HEK293 (cell line): Measurements from ENCODE around the gene ERF.

Experiments used
- CTCF ChIA-PET: fragments of 350-600 bp; formaldehyde crosslinking; extraction: SDS; loops from one replicate; lab custom pipeline; 2021; ENCODE audit warnings: antibody characterized with exemption; lab: Yijun Ruan, JAX
- POLR2A ChIA-PET: fragments of 300-600 bp; formaldehyde crosslinking; extraction: SDS; loops from one replicate; lab custom pipeline; 2020; ENCODE audit warnings: antibody characterized with exemption, inconsistent platforms; lab: Yijun Ruan, JAX
- H3K27ac ChIP-seq: fragments of 200-500 bp; sonication (Bioruptor generic); 2 replicates; pipeline ENCODE4 v1.5.1; 2014; ENCODE audit warnings: low read depth, low read length, control low read depth, inconsistent platforms; ENCODE audit errors: extremely low read depth
- H3K36me3 ChIP-seq, 2 experiments: fragments of 200-500 bp in 1 of 2; sonication (Bioruptor generic) in 1 of 2; 1 replicate in 1 of 2; 2 replicates in 1 of 2; pipeline ENCODE4 v1.5.1; 2014 to 2017; ENCODE audit warnings: inconsistent platforms in 2 of 2, low read length in 2 of 2; ENCODE audit not compliant: control insufficient read depth in 2 of 2, insufficient read depth in 1 of 2
- H3K4me1 ChIP-seq: fragments of 200-500 bp; sonication (Bioruptor generic); 2 replicates; pipeline ENCODE4 v1.5.1; 2014; ENCODE audit warnings: mild to moderate bottlenecking, low read length, inconsistent platforms; ENCODE audit not compliant: control insufficient read depth, insufficient read depth
- H3K4me3 ChIP-seq: 2 replicates; pipeline ENCODE4 v1.5.1; 2011; ENCODE audit warnings: low read depth, mild to moderate bottlenecking, control low read depth, low read length, moderate library complexity
- H3K9me3 ChIP-seq: fragments of 200-500 bp; sonication (Bioruptor generic); 2 replicates; pipeline ENCODE4 v1.5.1; 2014; ENCODE audit warnings: low read depth, low read length, inconsistent platforms; ENCODE audit not compliant: control insufficient read depth, insufficient read depth
- FEZF1 ChIP-seq: fragments of 450-650 bp; formaldehyde crosslinking; IDR thresholded peaks from 2 replicates; pipeline ENCODE4 v1.5.1; 2016; ENCODE audit warnings: missing biosample characterization, missing genetic modification characterization
- KLF10 ChIP-seq: fragments of 450-650 bp; IDR thresholded peaks from 2 replicates; pipeline ENCODE4 v1.5.1; 2018; ENCODE audit warnings: missing biosample characterization, mild to moderate bottlenecking, missing genetic modification characterization
- KLF8 ChIP-seq: fragments of 450-650 bp; formaldehyde crosslinking; IDR thresholded peaks from 2 replicates; pipeline ENCODE4 v1.5.1; 2016; ENCODE audit warnings: missing biosample characterization, missing genetic modification characterization
- RBAK ChIP-seq: fragments of 450-650 bp; formaldehyde crosslinking; IDR thresholded peaks from 2 replicates; pipeline ENCODE4 v1.5.1; 2016; ENCODE audit warnings: missing biosample characterization, missing genetic modification characterization
- SP2 ChIP-seq: fragments of 450-650 bp; formaldehyde crosslinking; IDR thresholded peaks from 2 replicates; pipeline ENCODE4 v1.5.1; 2016; ENCODE audit warnings: missing biosample characterization, missing genetic modification characterization
- SP3 ChIP-seq: fragments of 450-650 bp; formaldehyde crosslinking; IDR thresholded peaks from 2 replicates; pipeline ENCODE4 v1.5.1; 2016; ENCODE audit warnings: missing biosample characterization, missing genetic modification characterization
- SP7 ChIP-seq: fragments of 450-650 bp; formaldehyde crosslinking; IDR thresholded peaks from 2 replicates; pipeline ENCODE4 v1.5.1; 2016; ENCODE audit warnings: missing biosample characterization, missing genetic modification characterization
- TRIM28 ChIP-seq: IDR thresholded peaks from 2 replicates; pipeline ENCODE4 v1.6.1; 2011; ENCODE audit warnings: low read length, control low read depth, borderline replicate concordance
- ZBTB11 ChIP-seq: fragments of 450-650 bp; formaldehyde crosslinking; conservative IDR thresholded peaks from 2 replicates; pipeline ENCODE4 v1.5.1; 2016; ENCODE audit warnings: low read depth, missing biosample characterization, missing genetic modification characterization
- ZBTB17 ChIP-seq: fragments of 450-650 bp; formaldehyde crosslinking; IDR thresholded peaks from 2 replicates; pipeline ENCODE4 v1.5.1; 2016; ENCODE audit warnings: missing biosample characterization, missing genetic modification characterization
- ZBTB7A ChIP-seq: fragments of 450-650 bp; formaldehyde crosslinking; IDR thresholded peaks from 2 replicates; pipeline ENCODE4 v1.5.1; 2016; ENCODE audit warnings: low read depth, missing biosample characterization, missing genetic modification characterization
- ZFP3 ChIP-seq: fragments of 450-650 bp; formaldehyde crosslinking; IDR thresholded peaks from 2 replicates; pipeline ENCODE4 v1.5.1; 2016; ENCODE audit warnings: low read depth, missing biosample characterization, missing genetic modification characterization
- ZIC2 ChIP-seq: fragments of 450-650 bp; formaldehyde crosslinking; IDR thresholded peaks from 2 replicates; pipeline ENCODE4 v1.5.1; 2016; ENCODE audit warnings: missing biosample characterization, missing genetic modification characterization
- ZNF112 ChIP-seq: fragments of 450-650 bp; formaldehyde crosslinking; IDR thresholded peaks from 2 replicates; pipeline ENCODE4 v1.5.0; 2017; ENCODE audit warnings: missing biosample characterization, missing genetic modification characterization
- ZNF132 ChIP-seq: fragments of 450-650 bp; formaldehyde crosslinking; IDR thresholded peaks from 2 replicates; pipeline ENCODE4 v1.5.1; 2017; ENCODE audit warnings: missing biosample characterization, missing genetic modification characterization, borderline replicate concordance
- ZNF133 ChIP-seq: fragments of 450-650 bp; formaldehyde crosslinking; IDR thresholded peaks from 2 replicates; pipeline ENCODE4 v1.5.1; 2016; ENCODE audit warnings: missing biosample characterization, missing genetic modification characterization
- ZNF138 ChIP-seq: fragments of 450-650 bp; formaldehyde crosslinking; IDR thresholded peaks from 2 replicates; pipeline ENCODE4 v1.5.1; 2016; ENCODE audit warnings: missing biosample characterization, missing genetic modification characterization, borderline replicate concordance
- ZNF2 ChIP-seq: fragments of 450-650 bp; formaldehyde crosslinking; IDR thresholded peaks from 2 replicates; pipeline ENCODE4 v1.5.1; 2016; ENCODE audit warnings: missing biosample characterization, missing genetic modification characterization
- ZNF214 ChIP-seq: fragments of 450-650 bp; formaldehyde crosslinking; IDR thresholded peaks from 2 replicates; pipeline ENCODE4 v1.5.1; 2017; ENCODE audit warnings: missing biosample characterization, mild to moderate bottlenecking, missing genetic modification characterization, borderline replicate concordance
- ZNF266 ChIP-seq: fragments of 450-650 bp; formaldehyde crosslinking; IDR thresholded peaks from 2 replicates; pipeline ENCODE4 v1.5.1; 2016; ENCODE audit warnings: missing biosample characterization, missing genetic modification characterization, low read depth
- ZNF274 ChIP-seq, 2 experiments: fragments of 200-500 bp in 1 of 2; fragments of 450-650 bp in 1 of 2; sonication (Bioruptor generic) in 1 of 2; formaldehyde crosslinking in 1 of 2; IDR thresholded peaks; 2 replicates each; pipeline versions ENCODE4 v1.5.1 to v1.6.1; 2014 to 2016; ENCODE audit warnings: borderline replicate concordance in 1 of 2, inconsistent platforms in 1 of 2, low read length in 1 of 2, missing biosample characterization in 1 of 2, missing genetic modification characterization in 1 of 2
- ZNF324 ChIP-seq: fragments of 450-650 bp; formaldehyde crosslinking; IDR thresholded peaks from 2 replicates; pipeline ENCODE4 v1.5.1; 2016; ENCODE audit warnings: missing biosample characterization, missing genetic modification characterization
- ZNF350 ChIP-seq: fragments of 450-650 bp; formaldehyde crosslinking; IDR thresholded peaks from 2 replicates; pipeline ENCODE4 v1.5.0; 2017; ENCODE audit warnings: missing biosample characterization, mild to moderate bottlenecking, missing genetic modification characterization
- ZNF37A ChIP-seq: fragments of 450-650 bp; IDR thresholded peaks from 2 replicates; pipeline ENCODE4 v1.5.1; 2018; ENCODE audit warnings: missing biosample characterization, missing genetic modification characterization
- ZNF416 ChIP-seq: fragments of 450-650 bp; formaldehyde crosslinking; IDR thresholded peaks from 2 replicates; pipeline ENCODE4 v1.5.1; 2016; ENCODE audit warnings: missing biosample characterization, missing genetic modification characterization
- ZNF423 ChIP-seq: fragments of 450-650 bp; formaldehyde crosslinking; IDR thresholded peaks from 2 replicates; pipeline ENCODE4 v1.5.1; 2016; ENCODE audit warnings: missing biosample characterization, missing genetic modification characterization
- ZNF514 ChIP-seq: fragments of 450-650 bp; formaldehyde crosslinking; IDR thresholded peaks from 2 replicates; pipeline ENCODE4 v1.5.1; 2016; ENCODE audit warnings: missing biosample characterization, missing genetic modification characterization
- ZNF530 ChIP-seq: fragments of 450-650 bp; formaldehyde crosslinking; IDR thresholded peaks from 2 replicates; pipeline ENCODE4 v1.5.1; 2016; ENCODE audit warnings: low read depth, missing biosample characterization, missing genetic modification characterization
- ZNF555 ChIP-seq: fragments of 450-650 bp; formaldehyde crosslinking; conservative IDR thresholded peaks from 2 replicates; pipeline ENCODE4 v1.5.1; 2017; ENCODE audit warnings: missing biosample characterization, mild to moderate bottlenecking, missing genetic modification characterization, inconsistent platforms
- ZNF560 ChIP-seq: fragments of 450-650 bp; formaldehyde crosslinking; IDR thresholded peaks from 2 replicates; pipeline ENCODE4 v1.5.1; 2017; ENCODE audit warnings: missing biosample characterization, missing genetic modification characterization, borderline replicate concordance
- ZNF585B ChIP-seq: fragments of 450-650 bp; formaldehyde crosslinking; IDR thresholded peaks from 2 replicates; pipeline ENCODE4 v1.5.1; 2016; ENCODE audit warnings: missing biosample characterization, missing genetic modification characterization
- ZNF660 ChIP-seq: fragments of 450-650 bp; IDR thresholded peaks from 2 replicates; pipeline ENCODE4 v1.5.1; 2018; ENCODE audit warnings: missing biosample characterization, mild to moderate bottlenecking, missing genetic modification characterization
- ZNF677 ChIP-seq: fragments of 450-650 bp; IDR thresholded peaks from 2 replicates; pipeline ENCODE4 v1.5.0; 2018; ENCODE audit warnings: missing biosample characterization, mild to moderate bottlenecking, missing genetic modification characterization, moderate library complexity
- ZNF692 ChIP-seq: fragments of 450-650 bp; formaldehyde crosslinking; IDR thresholded peaks from 2 replicates; pipeline ENCODE4 v1.5.1; 2016; ENCODE audit warnings: missing biosample characterization, missing genetic modification characterization
- ZSCAN16 ChIP-seq: fragments of 450-650 bp; formaldehyde crosslinking; IDR thresholded peaks from 2 replicates; pipeline ENCODE4 v1.5.1; 2016; ENCODE audit warnings: missing biosample characterization, missing genetic modification characterization

ERF gene

GRCh38 chr19:42295831-42296525, 41.0 kb upstream of the ERF start:
- H3K9me3 ChIP-seq: no peaks in the 10 kb centered on the region
- no peak overlapping the region for H3K4me3 ChIP-seq
- no peak overlapping the region for H3K27ac ChIP-seq
- H3K4me1 ChIP-seq: no peaks in the 10 kb centered on the region
- POLR2A ChIA-PET: interaction anchor here (0.5 to 3.4 kb wide), 5 partner anchors 9 to 205 kb away, joined by 3 to 31 read pairs (median 4); partner anchors contain the start of gene GSK3A
- CTCF ChIA-PET: interaction anchor here (0.6 to 4.8 kb wide), 39 partner anchors 8 to 1986 kb away, joined by 3 to 55 read pairs (median 4); partner anchors contain the start of gene GSK3A
- H3K36me3 ChIP-seq: peaks cover 31 to 64% of the 10 kb centered on the region in 2 experiments
- TF ChIP-seq TRIM28: peak; percentile 22; the same call in 1 of the 2 replicates
- TF ChIP-seq SP3 (tag by site-specific recombination): 0 out of 2 replicates have a peak, but pooled peaks have one; percentile 15
- no peak for TF ChIP-seq ZNF585B (tag by site-specific recombination)
- TF ChIP-seq SP7 (tag by site-specific recombination): no peak
- 0 out of 2 replicates have a peak, but pooled peaks have one; percentile 17 for TF ChIP-seq ZNF692 (tag by site-specific recombination)
- TF ChIP-seq RBAK (tag by site-specific recombination): no peak
- no peak for TF ChIP-seq ZNF514
- no peak for TF ChIP-seq ZNF133
- TF ChIP-seq ZNF555: no peak
- no peak for TF ChIP-seq ZNF266 (tag by site-specific recombination)
- TF ChIP-seq FEZF1 (tag by site-specific recombination): no peak
- TF ChIP-seq ZBTB11 (tag by site-specific recombination): no peak
- no peak for TF ChIP-seq SP2 (tag by site-specific recombination)
- no peak for TF ChIP-seq ZNF423 (tag by site-specific recombination)
- TF ChIP-seq ZIC2 (tag by site-specific recombination): peak; percentile 54
- no peak; the same call in 1 of the 2 replicates for TF ChIP-seq ZNF660
- TF ChIP-seq ZNF138 (tag by site-specific recombination): no peak
- no peak for TF ChIP-seq ZNF37A (tag by site-specific recombination)
- no peak; the same call in 1 of the 2 replicates for TF ChIP-seq ZNF2
- no peak for TF ChIP-seq ZSCAN16 (tag by site-specific recombination)
- no peak for TF ChIP-seq ZNF677 (tag by site-specific recombination)
- TF ChIP-seq ZNF274 (IDR thresholded peaks at IDR 0.05; ENCODE audit: low read length): no peak
- no peak for TF ChIP-seq ZNF274 (tag by site-specific recombination; IDR thresholded peaks at IDR 0.05; ENCODE audit: borderline replicate concordance)
- no peak for TF ChIP-seq ZNF416
- no peak for TF ChIP-seq KLF10 (tag by site-specific recombination)
- no peak for TF ChIP-seq KLF8 (tag by site-specific recombination)
- no peak for TF ChIP-seq ZNF132
- TF ChIP-seq ZNF560 (tag by site-specific recombination): no peak
- TF ChIP-seq ZBTB7A: no peak
- TF ChIP-seq ZNF530: no peak
- TF ChIP-seq ZNF214: no peak
- no peak for TF ChIP-seq ZNF350 (tag by site-specific recombination)
- TF ChIP-seq ZNF112 (tag by site-specific recombination): no peak
- peak; percentile 34; the same call in 1 of the 2 replicates for TF ChIP-seq ZBTB17 (tag by site-specific recombination)
- no peak for TF ChIP-seq ZFP3 (tag by site-specific recombination)
- TF ChIP-seq ZNF324: no peak
